ENCODE results near the gene CIB4. TPM values are rescaled to one million over a fixed set of nuclear protein-coding genes. Genes with fewer than 3 reads are reported as not detected.

CIB4 gene
- total and polyA plus RNA-seq, 2 experiments from 2014 or later, result not detected

DNA sequence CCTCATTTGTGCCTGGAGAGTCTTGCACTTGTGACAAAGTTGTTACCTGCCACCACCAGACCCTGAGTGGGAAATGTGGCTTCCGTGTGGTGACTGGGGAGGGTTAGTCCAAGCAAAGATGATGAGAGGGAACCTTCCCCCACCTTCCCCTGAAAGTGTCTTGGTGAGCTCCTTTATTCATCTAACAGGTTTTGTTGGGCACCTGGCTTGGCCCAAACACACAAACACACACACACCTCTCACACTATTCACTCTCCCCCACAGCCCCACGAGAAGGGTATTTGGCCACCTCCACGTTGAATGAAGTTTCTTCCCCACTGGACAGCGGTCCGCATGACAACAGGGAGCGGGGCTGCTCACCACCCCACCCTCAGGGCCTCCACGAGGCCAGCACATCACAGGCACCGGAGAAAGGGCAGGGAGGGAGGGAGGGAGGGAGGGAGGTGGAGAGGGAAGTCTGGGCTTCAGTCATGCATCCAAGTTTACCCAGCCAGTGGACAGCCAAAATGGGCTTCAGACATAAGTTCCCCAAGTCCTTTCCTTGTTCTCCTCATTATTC, 1.4 kb downstream of the CIB4 start:
- DNase-seq (ENCODE audit: low read depth in 1 of 2, low spot score in 1 of 2), result no peak
- H3K4me1 ChIP-seq (ENCODE audit: low read depth), result no peaks in the 10 kb centered on the region
- no peaks in the 10 kb centered on the region for H3K9me3 ChIP-seq (ENCODE audit: low read depth)
- H3K36me3 ChIP-seq, result no peaks in the 10 kb centered on the region
- H3K27ac ChIP-seq, result no peak overlapping the region
- H3K4me3 ChIP-seq, result no peak overlapping the region
- TF ChIP-seq, protein P1, sequence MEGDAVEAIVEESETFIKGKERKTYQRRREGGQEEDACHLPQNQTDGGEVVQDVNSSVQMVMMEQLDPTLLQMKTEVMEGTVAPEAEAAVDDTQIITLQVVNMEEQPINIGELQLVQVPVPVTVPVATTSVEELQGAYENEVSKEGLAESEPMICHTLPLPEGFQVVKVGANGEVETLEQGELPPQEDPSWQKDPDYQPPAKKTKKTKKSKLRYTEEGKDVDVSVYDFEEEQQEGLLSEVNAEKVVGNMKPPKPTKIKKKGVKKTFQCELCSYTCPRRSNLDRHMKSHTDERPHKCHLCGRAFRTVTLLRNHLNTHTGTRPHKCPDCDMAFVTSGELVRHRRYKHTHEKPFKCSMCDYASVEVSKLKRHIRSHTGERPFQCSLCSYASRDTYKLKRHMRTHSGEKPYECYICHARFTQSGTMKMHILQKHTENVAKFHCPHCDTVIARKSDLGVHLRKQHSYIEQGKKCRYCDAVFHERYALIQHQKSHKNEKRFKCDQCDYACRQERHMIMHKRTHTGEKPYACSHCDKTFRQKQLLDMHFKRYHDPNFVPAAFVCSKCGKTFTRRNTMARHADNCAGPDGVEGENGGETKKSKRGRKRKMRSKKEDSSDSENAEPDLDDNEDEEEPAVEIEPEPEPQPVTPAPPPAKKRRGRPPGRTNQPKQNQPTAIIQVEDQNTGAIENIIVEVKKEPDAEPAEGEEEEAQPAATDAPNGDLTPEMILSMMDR (IDR thresholded peaks at IDR 0.05; ENCODE audit: low read depth, low read length), result no peak
- no peaks in the 10 kb centered on the region for H3K27me3 ChIP-seq

DNA sequence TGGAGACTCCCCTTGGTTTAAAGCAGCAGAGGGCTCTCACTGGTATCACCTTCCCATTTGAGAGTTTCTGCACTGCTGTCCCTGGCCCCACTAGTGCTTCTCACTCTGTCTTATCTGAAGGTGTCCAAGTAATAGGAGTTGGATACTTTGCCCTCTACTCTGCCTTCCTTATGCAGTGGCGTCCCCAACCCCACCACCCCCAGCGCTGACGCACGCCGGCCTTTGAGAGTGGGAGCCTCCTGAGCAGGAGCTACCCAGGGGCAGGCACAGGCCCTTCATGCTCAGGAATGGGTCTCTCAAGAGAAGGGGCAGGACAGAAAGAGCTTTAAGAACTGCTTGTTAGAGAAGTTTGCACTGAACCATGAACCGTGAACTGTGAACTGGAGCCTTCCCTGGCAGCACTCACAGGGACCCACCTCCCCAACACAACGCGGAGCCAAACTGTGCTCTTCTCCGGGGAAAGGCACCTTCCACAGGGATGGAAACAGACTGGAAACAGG, 3.3 kb downstream of the CIB4 start:
- no peak for DNase-seq (ENCODE audit: low read depth in 1 of 2, low spot score in 1 of 2)
- TF ChIP-seq, protein P1 (IDR thresholded peaks at IDR 0.05; ENCODE audit: low read depth, low read length), result no peak
- Histone ChIP-seq H3K27me3 (no peaks in the 10 kb centered on the region), H3K4me3 (no peak overlapping the region), H3K9me3 (ENCODE audit: low read depth) (no peaks in the 10 kb centered on the region), H3K4me1 (ENCODE audit: low read depth) (no peaks in the 10 kb centered on the region), H3K36me3 (no peaks in the 10 kb centered on the region), H3K27ac (no peak overlapping the region)

- H3K9me3 ChIP-seq (ENCODE audit: low read depth), result no peaks in the 10 kb centered on the region
- H3K4me1 ChIP-seq (ENCODE audit: low read depth), result no peaks in the 10 kb centered on the region
- no peaks in the 10 kb centered on the region for H3K27me3 ChIP-seq
- no peak overlapping the region for H3K27ac ChIP-seq
- H3K4me3 ChIP-seq, result no peak overlapping the region
- no peak for DNase-seq (ENCODE audit: low read depth in 1 of 2, low spot score in 1 of 2)
- no peaks in the 10 kb centered on the region for H3K36me3 ChIP-seq
- TF ChIP-seq, protein P1 (IDR thresholded peaks at IDR 0.05; ENCODE audit: low read depth, low read length), result no peak
Observed at GRCh38 chr2:26636935-26637334, 4.2 kb downstream of the CIB4 start.

DNA sequence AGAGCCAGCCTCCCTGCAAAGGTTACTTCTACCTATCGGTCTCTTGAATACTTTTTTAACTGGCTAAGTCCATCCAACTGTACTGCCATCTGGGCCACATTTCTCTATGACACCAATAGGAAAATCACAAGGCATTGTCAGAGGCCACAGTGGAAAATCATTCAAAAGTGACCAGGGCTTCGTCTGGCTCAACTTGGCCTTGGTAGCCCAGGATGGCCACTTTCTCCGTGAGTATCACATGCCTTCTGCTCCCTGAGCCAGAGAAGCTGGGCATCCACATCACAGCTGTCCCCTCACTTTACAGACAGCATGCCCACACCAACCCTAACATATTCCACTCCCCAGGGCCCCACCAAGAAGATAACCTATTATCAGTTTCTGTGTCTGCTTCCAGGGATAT, 5.8 kb downstream of the CIB4 start:
- no peak overlapping the region for H3K4me3 ChIP-seq
- no peaks in the 10 kb centered on the region for H3K36me3 ChIP-seq
- no peaks in the 10 kb centered on the region for H3K4me1 ChIP-seq (ENCODE audit: low read depth)
- H3K27me3 ChIP-seq, result no peaks in the 10 kb centered on the region
- no peak overlapping the region for H3K27ac ChIP-seq
- TF ChIP-seq, protein P1 (IDR thresholded peaks at IDR 0.05; ENCODE audit: low read depth, low read length), result no peak
- DNase-seq (ENCODE audit: low read depth in 1 of 2, low spot score in 1 of 2), result no peak
- H3K9me3 ChIP-seq (ENCODE audit: low read depth), result no peaks in the 10 kb centered on the region

DNA sequence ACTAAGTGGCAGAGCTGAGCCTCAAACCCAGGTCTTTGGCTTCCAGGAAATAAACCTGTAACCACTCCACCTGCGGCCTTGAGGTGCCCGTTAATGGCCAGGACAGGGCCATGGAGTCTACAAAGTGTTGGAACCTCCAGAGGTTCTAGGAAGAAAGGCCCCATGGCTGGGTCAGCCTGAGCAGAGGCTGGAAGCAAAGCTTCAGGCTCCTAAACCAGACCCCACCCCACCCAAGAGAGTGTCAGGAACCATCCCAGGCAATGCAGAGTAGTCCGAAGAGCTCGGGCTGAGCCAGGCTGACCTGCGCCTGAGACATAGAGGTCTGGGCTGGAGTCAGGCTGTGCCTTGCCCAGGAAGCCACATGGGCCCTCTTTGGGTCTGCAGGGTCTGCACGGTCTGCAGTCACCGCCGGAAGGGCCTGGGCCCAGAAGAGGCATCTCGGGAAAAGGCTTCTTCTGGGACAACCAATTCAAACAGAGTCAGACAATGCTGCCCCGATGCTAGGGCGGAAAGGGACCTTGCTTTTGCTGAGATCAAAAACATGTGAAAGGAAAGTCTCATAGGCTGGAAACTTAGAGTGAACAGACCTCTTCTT, 6.4 kb downstream of the CIB4 start:
- Histone ChIP-seq H3K9me3 (ENCODE audit: low read depth) (no peaks in the 10 kb centered on the region), H3K27ac (no peak overlapping the region), H3K36me3 (no peaks in the 10 kb centered on the region), H3K4me1 (ENCODE audit: low read depth) (no peaks in the 10 kb centered on the region), H3K4me3 (no peak overlapping the region), H3K27me3 (no peaks in the 10 kb centered on the region)
- DNase-seq (ENCODE audit: low read depth in 1 of 2, low spot score in 1 of 2), result no peak
- TF ChIP-seq, protein P1 (IDR thresholded peaks at IDR 0.05; ENCODE audit: low read depth, low read length), result no peak

Data from cardiac muscle cell (in vitro differentiated cells and primary cell).